Psoas muscle (tissue), 8 donors: ENCODE results near the gene SPRYD7. TPM values are rescaled to one million over a fixed set of nuclear protein-coding genes. Genes with fewer than 3 reads are reported as not detected.

Experiments
- ATAC-seq, 4 donors: fragments of 200-7000 bp; cut with Tn5 transposase; one replicate each; pipeline ENCODE4 v1.9.1; 2020; ENCODE audit warnings: moderate library complexity in 3 of 4, mild to moderate bottlenecking in 2 of 4
- DNase-seq, 2 donors: peaks; one replicate each; pipeline ENCODE4 v3.0.0-alpha.2; 2020
- H3K27ac ChIP-seq: fragments of 200-600 bp; one replicate; pipeline ENCODE4 v1.8.0; 2022
- H3K27me3 ChIP-seq, 3 donors: fragments of 200-600 bp in 1 of 3; one replicate each; pipeline versions ENCODE4 v1.6.1 to v1.8.0; 2013 to 2022; ENCODE audit warnings: low read length in 2 of 3, mild to moderate bottlenecking in 2 of 3, moderate library complexity in 1 of 3; ENCODE audit not compliant: insufficient read depth in 3 of 3
- H3K36me3 ChIP-seq, 2 donors: fragments of 200-600 bp in 1 of 2; one replicate each; pipeline versions ENCODE4 v1.6.1 to v1.8.0; 2013 to 2022; ENCODE audit warnings: low read depth in 1 of 2, mild to moderate bottlenecking in 1 of 2, moderate library complexity in 1 of 2; ENCODE audit not compliant: insufficient read depth in 1 of 2
- H3K4me1 ChIP-seq: fragments of 200-600 bp; one replicate; pipeline ENCODE4 v1.8.0; 2022
- H3K4me3 ChIP-seq: fragments of 200-600 bp; one replicate; pipeline ENCODE4 v1.8.0; 2022; ENCODE audit warnings: mild to moderate bottlenecking
- H3K9me3 ChIP-seq: fragments of 200-600 bp; one replicate; pipeline ENCODE4 v1.8.0; 2022
- WGBS, 3 donors: extraction: QIAGEN DNeasy Blood & Tissue Kit; methylation state at CpG; one replicate each; pipeline versions ENCODE4 v1.1.6 to v1.1.7; 2013; 5-methylcytosine and 5-hydroxymethylcytosine counted together
- intact Hi-C, 2 donors: fragments of 100-400 bp; cut with DNase I; formaldehyde crosslinking; loops; one replicate each; pipeline versions ENCODE4 v1.11.0 to v1.14.2; 2022
- polyA plus RNA-seq, 3 donors: library from polyadenylated mRNA; stranded (reverse); fragments of 200-250 nt; gene quantifications; one replicate each; pipeline ENCODE4 v1.2.3, GENCODE V29; 2013
- total RNA-seq, 4 donors: library from RNA; stranded (reverse); fragmentation: NEBNext Ultra II Directional in 2 of 4; extraction: Animal tissue kit (Norgen Biotek cat#: 25700) in 2 of 4; gene quantifications; one replicate each; pipeline versions ENCODE4 v1.2.1 to v1.2.4, GENCODE V29; 2021 to 2023
- TF ChIP-seq, protein P1 (sequence below): fragments of 200-600 bp; IDR thresholded peaks from one replicate; pipeline ENCODE4 v1.8.0; 2022; ENCODE audit warnings: antibody characterized with exemption
- donor health status: healthy with polysubstance abuse.
- donor health status: DM: no; HTN: no; CAD: no; lungs with moderate emphysema.
- donor health status: Bipolar disorder and iron deficiency.
- donor health status: healthy.
- donor health status: DM: yes; HTN: yes; CAD: no.
- donor health status: DM: no; HTN: no; CAD: no.
- donor health status: DM: no; HTN: no; CAD: no.
- donor health status: DM: yes; HTN: yes; CAD: no.

The SPRYD7 gene
- total and polyA plus RNA-seq, 7 donors: 4.7 to 23.8 (median 14.7) TPM

DNA sequence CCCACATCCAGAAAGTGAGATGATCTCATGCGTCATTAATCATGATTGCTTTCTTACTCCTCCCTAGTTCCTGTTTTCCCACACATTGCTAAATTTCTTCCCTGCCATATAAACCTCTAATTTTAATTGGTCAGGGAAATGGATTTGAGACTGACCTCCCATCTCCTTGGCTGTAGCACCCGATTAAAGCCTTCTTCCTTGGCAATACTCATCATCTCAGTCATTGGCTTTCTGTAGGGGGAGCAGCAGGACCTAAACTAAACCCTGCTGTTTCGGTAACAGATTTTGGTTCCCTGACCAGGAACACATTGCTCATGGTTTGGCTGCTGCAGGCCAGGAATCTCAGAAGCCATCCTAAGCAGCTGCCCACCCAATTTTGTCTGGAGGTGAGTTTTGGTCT lies 61.7 kb downstream of the SPRYD7 start:
- WGBS, 3 donors: 88 to 96% (median 94%) methylated on average over 3 of the region's 3 CpGs
- DNase-seq (no peak), ATAC-seq (no peak)
- H3K27me3 ChIP-seq: peaks cover 0 to 2% (median 0%) of the 10 kb centered on the region in 3 donors
- no peaks in the 10 kb centered on the region for H3K4me1 ChIP-seq
- H3K9me3 ChIP-seq: peaks cover 6% of the 10 kb centered on the region
- no peak overlapping the region for H3K27ac ChIP-seq
- no peaks in the 10 kb centered on the region for H3K36me3 ChIP-seq
- H3K4me3 ChIP-seq: no peak overlapping the region
- intact Hi-C loops: no loop called here
- TF ChIP-seq, protein P1, sequence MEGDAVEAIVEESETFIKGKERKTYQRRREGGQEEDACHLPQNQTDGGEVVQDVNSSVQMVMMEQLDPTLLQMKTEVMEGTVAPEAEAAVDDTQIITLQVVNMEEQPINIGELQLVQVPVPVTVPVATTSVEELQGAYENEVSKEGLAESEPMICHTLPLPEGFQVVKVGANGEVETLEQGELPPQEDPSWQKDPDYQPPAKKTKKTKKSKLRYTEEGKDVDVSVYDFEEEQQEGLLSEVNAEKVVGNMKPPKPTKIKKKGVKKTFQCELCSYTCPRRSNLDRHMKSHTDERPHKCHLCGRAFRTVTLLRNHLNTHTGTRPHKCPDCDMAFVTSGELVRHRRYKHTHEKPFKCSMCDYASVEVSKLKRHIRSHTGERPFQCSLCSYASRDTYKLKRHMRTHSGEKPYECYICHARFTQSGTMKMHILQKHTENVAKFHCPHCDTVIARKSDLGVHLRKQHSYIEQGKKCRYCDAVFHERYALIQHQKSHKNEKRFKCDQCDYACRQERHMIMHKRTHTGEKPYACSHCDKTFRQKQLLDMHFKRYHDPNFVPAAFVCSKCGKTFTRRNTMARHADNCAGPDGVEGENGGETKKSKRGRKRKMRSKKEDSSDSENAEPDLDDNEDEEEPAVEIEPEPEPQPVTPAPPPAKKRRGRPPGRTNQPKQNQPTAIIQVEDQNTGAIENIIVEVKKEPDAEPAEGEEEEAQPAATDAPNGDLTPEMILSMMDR: no peak

DNA sequence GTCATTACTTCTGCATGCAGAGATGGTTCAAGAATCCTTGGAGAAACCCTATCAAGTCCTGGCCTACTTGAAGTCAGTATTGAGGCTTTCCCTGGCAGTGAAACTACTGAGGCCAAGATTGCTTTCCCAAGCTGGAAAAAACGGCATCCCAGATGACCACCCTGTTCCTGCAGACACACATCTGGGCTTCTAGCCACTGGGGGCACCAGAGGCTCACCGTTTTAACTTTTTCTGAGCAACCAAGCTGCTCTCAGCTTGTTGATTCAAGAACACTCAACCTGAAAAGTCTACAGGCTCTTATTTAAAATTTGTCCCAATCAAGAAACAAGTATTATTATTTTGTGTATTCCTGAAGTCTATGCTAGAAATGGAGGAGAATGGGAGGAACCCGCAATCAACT lies 66.6 kb downstream of the SPRYD7 start:
- ATAC-seq: no peak
- WGBS, 3 donors: 34 to 41% (median 38%) methylated on average over 3 of the region's 3 CpGs

DNA sequence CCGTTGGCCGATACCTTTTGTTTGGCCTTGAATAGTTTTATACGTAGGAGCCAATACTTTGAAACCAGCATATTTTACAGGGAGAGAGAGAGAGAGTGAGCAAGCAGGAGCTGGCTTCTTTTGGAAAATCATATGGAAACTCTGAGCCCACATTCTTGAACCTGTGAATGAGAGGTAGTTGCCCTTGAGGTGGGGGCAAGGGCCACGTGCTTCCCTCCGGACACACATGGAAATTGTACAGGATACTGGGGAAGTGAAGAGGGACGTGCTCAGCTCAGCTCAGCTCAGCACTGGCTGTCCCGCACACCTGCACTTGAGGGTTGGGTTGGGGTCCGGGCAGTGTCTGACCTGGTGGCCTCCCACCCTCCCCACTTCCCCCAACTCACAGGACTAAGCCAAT lies 68.3 kb downstream of the SPRYD7 start:
- H3K27ac ChIP-seq: no peak overlapping the region
- ATAC-seq (no peak), DNase-seq (no peak)
- WGBS, 3 donors: 74 to 86% (median 82%) methylated on average over 7 to 8 of the region's 8 CpGs
- no peak overlapping the region for H3K4me3 ChIP-seq
- no peaks in the 10 kb centered on the region for H3K4me1 ChIP-seq
- TF ChIP-seq, protein P1: no peak
- intact Hi-C loops: no loop called here
- no peaks in the 10 kb centered on the region for H3K9me3 ChIP-seq
- no peaks in the 10 kb centered on the region for H3K27me3 ChIP-seq
- no peaks in the 10 kb centered on the region for H3K36me3 ChIP-seq

More for the DNA sequence above, 66.6 kb downstream of the SPRYD7 start:
- Histone ChIP-seq H3K9me3 (no peaks in the 10 kb centered on the region), H3K4me1 (no peaks in the 10 kb centered on the region), H3K27me3 (no peaks in the 10 kb centered on the region), H3K36me3 (no peaks in the 10 kb centered on the region), H3K4me3 (no peak overlapping the region), H3K27ac (no peak overlapping the region)
- intact Hi-C loops: no loop called here
- TF ChIP-seq, protein P1: no peak
- DNase-seq: no peak

DNA sequence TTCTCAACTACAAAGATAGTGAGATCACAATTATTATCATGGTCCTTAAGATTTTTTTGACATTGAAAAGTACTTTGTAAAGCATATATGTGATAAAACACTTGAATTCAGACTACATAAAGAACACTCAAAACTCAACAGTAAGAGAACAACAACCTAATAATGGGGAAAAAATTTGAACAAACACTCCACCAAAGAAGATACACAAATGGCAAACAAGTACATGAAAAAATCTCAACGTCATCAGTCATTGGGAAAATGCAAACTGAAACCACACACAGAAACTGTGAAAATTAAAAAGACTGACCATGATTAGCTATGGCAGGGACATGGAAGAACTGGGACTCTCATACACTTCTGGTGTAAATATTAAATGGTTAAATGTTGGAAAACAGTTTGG lies 70.9 kb downstream of the SPRYD7 start:
- no peak overlapping the region for H3K4me3 ChIP-seq
- TF ChIP-seq, protein P1: no peak
- intact Hi-C loops: no loop called here
- no peaks in the 10 kb centered on the region for H3K9me3 ChIP-seq
- no peaks in the 10 kb centered on the region for H3K27me3 ChIP-seq
- DNase-seq (no peak), ATAC-seq (no peak)
- no peak overlapping the region for H3K27ac ChIP-seq
- H3K4me1 ChIP-seq: no peaks in the 10 kb centered on the region
- no peaks in the 10 kb centered on the region for H3K36me3 ChIP-seq
- WGBS, 3 donors: 32 to 74% (median 73%) methylated on average over 1 of the region's 1 CpG

DNA sequence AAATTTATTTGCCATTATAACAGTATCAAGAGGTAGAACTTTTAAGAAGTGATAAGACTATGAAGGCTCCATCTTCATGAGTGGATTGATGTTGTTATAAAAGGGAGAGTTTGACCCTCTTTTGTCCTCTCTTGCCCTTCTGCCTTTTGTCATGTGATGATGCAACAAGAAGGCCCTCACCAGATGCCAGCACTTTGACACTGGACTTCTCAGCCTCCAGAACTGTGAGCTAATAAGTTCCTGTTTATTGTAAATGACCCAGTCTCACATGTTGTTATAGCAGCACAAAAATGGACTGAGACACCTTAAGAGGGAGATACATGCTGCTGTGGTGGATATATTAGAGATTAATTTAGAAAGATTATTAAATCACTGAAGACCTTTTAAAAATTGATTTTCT lies 71.6 kb downstream of the SPRYD7 start:
- no peaks in the 10 kb centered on the region for H3K36me3 ChIP-seq
- DNase-seq (no peak), ATAC-seq (no peak)
- no peak overlapping the region for H3K4me3 ChIP-seq
- no peaks in the 10 kb centered on the region for H3K9me3 ChIP-seq
- H3K27ac ChIP-seq: no peak overlapping the region
- H3K4me1 ChIP-seq: no peaks in the 10 kb centered on the region
- no peaks in the 10 kb centered on the region for H3K27me3 ChIP-seq
- intact Hi-C loops: no loop called here
- TF ChIP-seq, protein P1: no peak
